IMR-90 (cell line): Measurements from ENCODE around the gene EPS15. TPM values are rescaled to one million over a fixed set of nuclear protein-coding genes. Genes with fewer than 3 reads are reported as not detected.

ENCODE experiments used
- ATAC-seq: fragments of 200-7000 bp; cut with Tn5 transposase; 2 replicates; pipeline ENCODE4 v1.9.1; 2020; ENCODE audit warnings: low read depth, mild to moderate bottlenecking, moderate library complexity
- BruUV-seq: library from RNA; stranded (reverse); fragments of 400-500 nt; replicated peaks from 2 replicates; lab custom pipeline; 2021; lab: Mats Ljungman, UMichigan
- CTCF ChIA-PET: fragments of 300-600 bp; formaldehyde crosslinking; extraction: SDS; loops from one replicate; lab custom pipeline; 2021; ENCODE audit warnings: antibody characterized with exemption; lab: Yijun Ruan, JAX
- POLR2A ChIA-PET: fragments of 300-600 bp; sonication (Branson Sonifier 250); formaldehyde crosslinking; loops from one replicate; lab custom pipeline; 2022; ENCODE audit warnings: antibody characterized with exemption; ENCODE audit not compliant: unreplicated experiment; lab: Charles Lee
- DNase-seq: peaks from one replicate; pipeline ENCODE4 v3.0.0; 2013
- H2AFZ ChIP-seq: replicated peaks from 2 replicates; pipeline ENCODE3; 2013; ENCODE audit warnings: low read length, mild to moderate bottlenecking; ENCODE audit not compliant: poor library complexity
- H2AK5ac ChIP-seq: 2 replicates; pipeline ENCODE4 v1.6.1; 2013; ENCODE audit warnings: low read depth, low read length, inconsistent platforms
- H2AK9ac ChIP-seq: replicated peaks from 2 replicates; pipeline ENCODE3; 2013; ENCODE audit warnings: mild to moderate bottlenecking, low read depth, low read length, moderate library complexity; ENCODE audit not compliant: poor library complexity
- H2BK120ac ChIP-seq: 2 replicates; pipeline ENCODE4 v1.6.1; 2013; ENCODE audit warnings: low read depth, low read length, inconsistent platforms
- H2BK15ac ChIP-seq: 3 replicates; pipeline ENCODE4 v1.6.1; 2013; ENCODE audit warnings: low read depth, low read length, inconsistent platforms
- H2BK20ac ChIP-seq: 2 replicates; pipeline ENCODE4 v1.6.1; 2013; ENCODE audit warnings: low read depth, mild to moderate bottlenecking, inconsistent platforms, low read length, moderate library complexity
- H2BK5ac ChIP-seq: 2 replicates; pipeline ENCODE4 v1.6.1; 2013; ENCODE audit warnings: mild to moderate bottlenecking, low read depth, low read length, inconsistent platforms; ENCODE audit not compliant: poor library complexity, severe bottlenecking
- H3K14ac ChIP-seq: replicated peaks from 2 replicates; pipeline ENCODE4 v1.6.1; 2013; ENCODE audit warnings: low read depth, low read length, inconsistent platforms
- H3K18ac ChIP-seq: 2 replicates; pipeline ENCODE4 v1.6.1; 2013; ENCODE audit warnings: low read depth, low read length, control low read depth
- H3K23ac ChIP-seq: 2 replicates; pipeline ENCODE4 v1.6.1; 2013; ENCODE audit warnings: low read depth, low read length, inconsistent platforms
- H3K27ac ChIP-seq: 2 replicates; pipeline ENCODE4 v1.5.1; 2013; ENCODE audit warnings: mild to moderate bottlenecking, control low read depth, low read length; ENCODE audit not compliant: insufficient read depth
- H3K27me3 ChIP-seq: 2 replicates; pipeline ENCODE4 v1.6.1; 2013; ENCODE audit warnings: low read length; ENCODE audit not compliant: control insufficient read depth, insufficient read depth
- H3K36me3 ChIP-seq: 2 replicates; pipeline ENCODE4 v1.6.1; 2013; ENCODE audit warnings: low read length, mixed read lengths; ENCODE audit not compliant: control insufficient read depth, insufficient read depth
- H3K4ac ChIP-seq: 2 replicates; pipeline ENCODE4 v1.6.1; 2013; ENCODE audit warnings: low read depth, low read length, inconsistent platforms
- H3K4me1 ChIP-seq: 2 replicates; pipeline ENCODE4 v1.6.1; 2013; ENCODE audit warnings: low read length, mixed read lengths; ENCODE audit not compliant: control insufficient read depth, insufficient read depth
- H3K4me2 ChIP-seq: 2 replicates; pipeline ENCODE4 v1.6.1; 2013; ENCODE audit warnings: low read depth, mild to moderate bottlenecking, control low read depth, low read length, moderate library complexity
- H3K4me3 ChIP-seq: 2 replicates; pipeline ENCODE4 v1.5.1; 2013; ENCODE audit warnings: low read depth, mild to moderate bottlenecking, control low read depth, low read length, moderate library complexity; ENCODE audit not compliant: insufficient read depth
- H3K56ac ChIP-seq: 2 replicates; pipeline ENCODE4 v1.6.1; 2013; ENCODE audit warnings: low read length, inconsistent platforms; ENCODE audit not compliant: insufficient read depth; ENCODE audit errors: extremely low read depth
- H3K79me1 ChIP-seq, 2 experiments: 2 replicates each; pipeline ENCODE4 v1.6.1; 2013; ENCODE audit warnings: low read length in 2 of 2, inconsistent platforms in 1 of 2, low read depth in 1 of 2
- H3K9ac ChIP-seq: 2 replicates; pipeline ENCODE4 v1.6.1; 2013; ENCODE audit warnings: low read depth, low read length, control low read depth
- H3K9me1 ChIP-seq: 2 replicates; pipeline ENCODE4 v1.6.1; 2013; ENCODE audit warnings: low read length, inconsistent platforms; ENCODE audit not compliant: insufficient read depth
- H3K9me3 ChIP-seq: 2 replicates; pipeline ENCODE4 v1.6.1; 2013; ENCODE audit warnings: low read length; ENCODE audit not compliant: control insufficient read depth, insufficient read depth
- H4K20me1 ChIP-seq: 2 replicates; pipeline ENCODE4 v1.6.1; 2013; ENCODE audit warnings: low read length, inconsistent platforms; ENCODE audit not compliant: insufficient read depth
- H4K5ac ChIP-seq: 2 replicates; pipeline ENCODE4 v1.6.1; 2013; ENCODE audit warnings: mild to moderate bottlenecking, low read depth, low read length, control low read depth
- H4K8ac ChIP-seq, 2 experiments: 2 replicates each; pipeline ENCODE4 v1.6.1; 2013; ENCODE audit warnings: low read depth in 2 of 2, low read length in 2 of 2, control low read depth in 1 of 2, inconsistent platforms in 1 of 2
- H4K91ac ChIP-seq: 2 replicates; pipeline ENCODE4 v1.6.1; 2013; ENCODE audit warnings: low read depth, low read length, inconsistent platforms; ENCODE audit not compliant: insufficient read depth
- BHLHE40 ChIP-seq: fragments of 150-350 bp; IDR thresholded peaks from 2 replicates; pipeline ENCODE4 v1.6.1; 2016; ENCODE audit warnings: mild to moderate bottlenecking, low read depth, low read length
- CEBPB ChIP-seq: IDR thresholded peaks from 2 replicates; pipeline ENCODE4 v1.6.1; 2012; ENCODE audit warnings: low read depth, low read length, improper control_type of control experiment
- CHD1 ChIP-seq: IDR thresholded peaks from 2 replicates; pipeline ENCODE4 v1.6.1; 2012; ENCODE audit warnings: low read depth, low read length, improper control_type of control experiment
- FOS ChIP-seq: fragments of 150-350 bp; IDR thresholded peaks from 2 replicates; pipeline ENCODE4 v1.6.1; 2016; ENCODE audit warnings: low read depth, low read length
- MAFK ChIP-seq: IDR thresholded peaks from 2 replicates; pipeline ENCODE4 v1.6.1; 2012; ENCODE audit warnings: low read depth, low read length, improper control_type of control experiment
- MAZ ChIP-seq: IDR thresholded peaks from 2 replicates; pipeline ENCODE4 v1.6.1; 2012; ENCODE audit warnings: low read depth, mild to moderate bottlenecking, low read length, improper control_type of control experiment, moderate library complexity, borderline replicate concordance
- MXI1 ChIP-seq: IDR thresholded peaks from 2 replicates; pipeline ENCODE4 v1.6.1; 2012; ENCODE audit warnings: low read depth, mild to moderate bottlenecking, low read length, moderate library complexity, borderline replicate concordance
- NFE2L2 ChIP-seq: fragments of 150-350 bp; IDR thresholded peaks from 2 replicates; pipeline ENCODE4 v1.6.1; 2016; ENCODE audit warnings: low read depth, mild to moderate bottlenecking, low read length
- POLR2A ChIP-seq: IDR thresholded peaks from 2 replicates; pipeline ENCODE4 v1.6.1; 2012; ENCODE audit warnings: mild to moderate bottlenecking, low read depth, low read length
- RAD21 ChIP-seq: IDR thresholded peaks from 2 replicates; pipeline ENCODE4 v1.6.1; 2012; ENCODE audit warnings: low read length, improper control_type of control experiment
- RCOR1 ChIP-seq: IDR thresholded peaks from 2 replicates; pipeline ENCODE4 v1.6.1; 2012; ENCODE audit warnings: mild to moderate bottlenecking, low read length, improper control_type of control experiment; ENCODE audit not compliant: insufficient replicate concordance
- RFX5 ChIP-seq: IDR thresholded peaks from 2 replicates; pipeline ENCODE4 v1.8.0; 2012; ENCODE audit warnings: low read depth, mild to moderate bottlenecking, low read length, moderate library complexity
- SMC3 ChIP-seq: fragments of 150-350 bp; IDR thresholded peaks from 2 replicates; pipeline ENCODE4 v1.6.1; 2016; ENCODE audit warnings: low read depth, mild to moderate bottlenecking, antibody characterized with exemption, low read length, moderate library complexity
- WGBS, 2 experiments: methylation state at CpG; one replicate each; pipeline versions ENCODE4 v1.1.5 to v1.1.7; 2013; ENCODE audit warnings: missing lambda C conversion rate in 2 of 2; ENCODE audit not compliant: insufficient read length in 1 of 2; ENCODE audit errors: extremely low coverage in 2 of 2; 5-methylcytosine and 5-hydroxymethylcytosine counted together
- dilution Hi-C: fragments of 300-500 bp; cut with HindIII; formaldehyde crosslinking; loops from one replicate; pipeline ENCODE4 v1.14.3; 2018; ENCODE audit warnings: low sequenced_read_pairs; ENCODE audit not compliant: unreplicated experiment
- in situ Hi-C: fragments of 300-500 bp; cut with MboI; formaldehyde crosslinking; loops from 3 replicates; pipeline ENCODE4 v1.14.3; 2019; ENCODE audit warnings: low sequenced_read_pairs, inconsistent platforms, mixed read lengths
- intact Hi-C: fragments of 100-400 bp; cut with micrococcal nuclease; formaldehyde crosslinking; loops from 2 replicates; pipeline ENCODE4 v1.10.0; 2022
- polyA plus RNA-seq, 3 experiments: library from polyadenylated mRNA; depleted of rRNA; stranded (reverse); fragments of >200 nt; gene quantifications; 2 replicates each; pipeline ENCODE4 v1.2.3, GENCODE V29; 2012; ENCODE audit warnings: low replicate concordance in 1 of 3
- total RNA-seq: library from RNA; depleted of rRNA; stranded (reverse); fragments of >200 nt; gene quantifications from 2 replicates; pipeline ENCODE4 v1.2.3, GENCODE V29; 2012
- TF ChIP-seq, protein P1 (sequence below): conservative IDR thresholded peaks from 2 replicates; pipeline ENCODE4 v1.5.1; 2012; ENCODE audit warnings: mild to moderate bottlenecking, low read depth, low read length, improper control_type of control experiment
- TF ChIP-seq, protein P2 (sequence below): fragments of 150-350 bp; IDR thresholded peaks from 2 replicates; pipeline ENCODE4 v1.6.1; 2016; ENCODE audit warnings: low read depth, mild to moderate bottlenecking, low read length, moderate library complexity, borderline replicate concordance
- TF ChIP-seq, protein P3 (sequence below): fragments of 150-350 bp; IDR thresholded peaks from 2 replicates; pipeline ENCODE4 v1.6.1; 2017; ENCODE audit warnings: mild to moderate bottlenecking, antibody characterized with exemption, low read length, low read depth

Gene EPS15
- total and polyA plus RNA-seq, 2 of the 4 experiments (the other 2 are of a cell fraction) = 17.6 to 38.0 TPM

DNA sequence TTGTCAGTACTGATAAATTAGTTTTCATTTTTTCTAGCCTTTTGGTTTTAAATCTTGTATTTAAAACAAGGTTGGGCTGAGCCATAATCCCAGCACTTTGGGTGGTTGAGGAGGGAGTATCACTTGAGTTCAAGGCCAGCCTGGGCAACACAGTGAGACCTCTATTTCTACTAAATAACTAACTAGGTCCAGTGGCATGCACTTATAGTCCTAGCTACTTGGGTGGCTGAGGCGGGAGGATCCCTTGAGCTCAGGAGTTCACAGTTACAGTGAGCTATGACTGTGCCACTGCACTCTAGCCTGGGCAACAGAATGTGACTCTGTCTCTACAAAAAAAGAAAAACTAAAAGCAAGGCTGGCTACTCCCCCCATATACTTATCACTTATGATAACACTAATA lies 167.2 kb downstream of the EPS15 start:
- no peak overlapping the region for H3K27ac ChIP-seq
- no peaks in the 10 kb centered on the region for H3K27me3 ChIP-seq
- H2AK9ac ChIP-seq = no peak overlapping the region
- H3K36me3 ChIP-seq = 0 out of 2 replicates have a peak, but pooled peaks cover 4% of the 10 kb centered on the region
- no peak overlapping the region for H4K91ac ChIP-seq
- no peak overlapping the region for H2AK5ac ChIP-seq
- ChIA-PET CTCF (no interaction called here), POLR2A (no interaction called here)
- no CpG with 5 or more reads among the region's 1 CpG for WGBS, 2 experiments
- 0 out of 2 replicates have a peak, but pooled peaks cover 3% of the 10 kb centered on the region for H3K9me1 ChIP-seq
- no peak overlapping the region for H3K56ac ChIP-seq
- H2BK5ac ChIP-seq = no peak overlapping the region
- H2AFZ ChIP-seq = no peak overlapping the region
- intact Hi-C loops (no loop called here), in situ Hi-C loops (no loop called here), dilution Hi-C loops (no loop called here)
- no peak overlapping the region for H2BK120ac ChIP-seq
- H3K23ac ChIP-seq = no peak overlapping the region
- H4K5ac ChIP-seq = no peak overlapping the region
- DNase-seq (no peak), ATAC-seq (no peak)
- H3K4me1 ChIP-seq = no peaks in the 10 kb centered on the region
- TF ChIP-seq SMC3 = no peak
- TF ChIP-seq BHLHE40 = no peak
- TF ChIP-seq, protein P1, sequence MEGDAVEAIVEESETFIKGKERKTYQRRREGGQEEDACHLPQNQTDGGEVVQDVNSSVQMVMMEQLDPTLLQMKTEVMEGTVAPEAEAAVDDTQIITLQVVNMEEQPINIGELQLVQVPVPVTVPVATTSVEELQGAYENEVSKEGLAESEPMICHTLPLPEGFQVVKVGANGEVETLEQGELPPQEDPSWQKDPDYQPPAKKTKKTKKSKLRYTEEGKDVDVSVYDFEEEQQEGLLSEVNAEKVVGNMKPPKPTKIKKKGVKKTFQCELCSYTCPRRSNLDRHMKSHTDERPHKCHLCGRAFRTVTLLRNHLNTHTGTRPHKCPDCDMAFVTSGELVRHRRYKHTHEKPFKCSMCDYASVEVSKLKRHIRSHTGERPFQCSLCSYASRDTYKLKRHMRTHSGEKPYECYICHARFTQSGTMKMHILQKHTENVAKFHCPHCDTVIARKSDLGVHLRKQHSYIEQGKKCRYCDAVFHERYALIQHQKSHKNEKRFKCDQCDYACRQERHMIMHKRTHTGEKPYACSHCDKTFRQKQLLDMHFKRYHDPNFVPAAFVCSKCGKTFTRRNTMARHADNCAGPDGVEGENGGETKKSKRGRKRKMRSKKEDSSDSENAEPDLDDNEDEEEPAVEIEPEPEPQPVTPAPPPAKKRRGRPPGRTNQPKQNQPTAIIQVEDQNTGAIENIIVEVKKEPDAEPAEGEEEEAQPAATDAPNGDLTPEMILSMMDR = no peak
- TF ChIP-seq RCOR1 = no peak
- TF ChIP-seq CHD1 = no peak
- TF ChIP-seq CEBPB = no peak
- TF ChIP-seq, protein P2, sequence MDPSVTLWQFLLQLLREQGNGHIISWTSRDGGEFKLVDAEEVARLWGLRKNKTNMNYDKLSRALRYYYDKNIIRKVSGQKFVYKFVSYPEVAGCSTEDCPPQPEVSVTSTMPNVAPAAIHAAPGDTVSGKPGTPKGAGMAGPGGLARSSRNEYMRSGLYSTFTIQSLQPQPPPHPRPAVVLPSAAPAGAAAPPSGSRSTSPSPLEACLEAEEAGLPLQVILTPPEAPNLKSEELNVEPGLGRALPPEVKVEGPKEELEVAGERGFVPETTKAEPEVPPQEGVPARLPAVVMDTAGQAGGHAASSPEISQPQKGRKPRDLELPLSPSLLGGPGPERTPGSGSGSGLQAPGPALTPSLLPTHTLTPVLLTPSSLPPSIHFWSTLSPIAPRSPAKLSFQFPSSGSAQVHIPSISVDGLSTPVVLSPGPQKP = no peak
- no peak for TF ChIP-seq FOS
- TF ChIP-seq MAZ = no peak
- TF ChIP-seq, protein P3, sequence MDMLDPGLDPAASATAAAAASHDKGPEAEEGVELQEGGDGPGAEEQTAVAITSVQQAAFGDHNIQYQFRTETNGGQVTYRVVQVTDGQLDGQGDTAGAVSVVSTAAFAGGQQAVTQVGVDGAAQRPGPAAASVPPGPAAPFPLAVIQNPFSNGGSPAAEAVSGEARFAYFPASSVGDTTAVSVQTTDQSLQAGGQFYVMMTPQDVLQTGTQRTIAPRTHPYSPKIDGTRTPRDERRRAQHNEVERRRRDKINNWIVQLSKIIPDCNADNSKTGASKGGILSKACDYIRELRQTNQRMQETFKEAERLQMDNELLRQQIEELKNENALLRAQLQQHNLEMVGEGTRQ = no peak
- no peak for TF ChIP-seq MXI1
- no peak for TF ChIP-seq RFX5
- no peak for TF ChIP-seq MAFK
- TF ChIP-seq RAD21 = no peak
- no peak for TF ChIP-seq POLR2A
- TF ChIP-seq NFE2L2 = no peak
- no peaks in the 10 kb centered on the region for H3K9me3 ChIP-seq
- H3K4me3 ChIP-seq = no peak overlapping the region
- H3K14ac ChIP-seq = no peak overlapping the region
- H4K20me1 ChIP-seq = no peaks in the 10 kb centered on the region
- no peak overlapping the region for H3K18ac ChIP-seq
- no peak overlapping the region for H2BK20ac ChIP-seq
- no peak overlapping the region for H3K4ac ChIP-seq
- H4K8ac ChIP-seq = no peak overlapping the region
- no TSS peak for BruUV-seq
- no peak overlapping the region for H2BK15ac ChIP-seq
- H3K79me1 ChIP-seq = no peaks in the 10 kb centered on the region; a peak in 1 of 4 replicates
- H3K9ac ChIP-seq = no peak overlapping the region
- no peak overlapping the region for H3K4me2 ChIP-seq
